ENCODE results near the gene SESTD1. TPM values are rescaled to one million over a fixed set of nuclear protein-coding genes. Genes with fewer than 3 reads are reported as not detected.

SESTD1 gene
- total and polyA plus RNA-seq, 2 of the 13 experiments (the other 11 are each of a cell fraction or from before 2014, with no cell fraction given) = 74.4 to 101 TPM

GRCh38 chr2:179107737-179108136, 156.9 kb downstream of the SESTD1 start (continued):
- no peak for TF ChIP-seq HES4 (CRISPR knock-in tag; IDR thresholded peaks at IDR 0.05; ENCODE audit: borderline replicate concordance)

GRCh38 chr2:179106676-179107428, 157.8 kb downstream of the SESTD1 start:
- CTCF ChIA-PET (ENCODE audit: low intra/inter-chr PET ratio, low total read pairs) = no interaction called here
- H3K36me3 ChIP-seq (replicated peaks in 1 of 2; ENCODE audit: control insufficient read depth in 1 of 2, insufficient read depth in 2 of 2, low read length in 2 of 2) = peaks cover 7 to 22% of the 10 kb centered on the region in 2 experiments; a peak in 4 of 5 replicates
- in situ Hi-C loops (cut with HindIII; ENCODE audit: extremely low pct_ligation_motif_present, low pct_unique_long_range_greater_than_20kb) = no loop called here
- H3K9ac ChIP-seq (ENCODE audit: insufficient read depth, low read depth, low read length) = no peak overlapping the region
- no peaks in the 10 kb centered on the region for H4K20me1 ChIP-seq (ENCODE audit: insufficient read depth, low read length)
- no peak overlapping the region for H2AFZ ChIP-seq (ENCODE audit: low read length)
- DNase-seq (ENCODE audit: low spot score) = peak; percentile 83
- no peak for FAIRE-seq
- no peaks in the 10 kb centered on the region for H3K27me3 ChIP-seq (ENCODE audit: control insufficient read depth in 1 of 2, insufficient read depth in 2 of 2, low read length in 2 of 2)
- intact Hi-C loops (cut with micrococcal nuclease; ENCODE audit: unreplicated experiment) = no loop called here
- no peaks in the 10 kb centered on the region for H3K9me3 ChIP-seq (ENCODE audit: low read length)
- ATAC-seq = peak; percentile 61
- 53% methylated on average over 3 of the region's 3 CpGs for WGBS (ENCODE audit: low lambda C conversion rate)
- peaks cover 24% of the 10 kb centered on the region for H3K4me1 ChIP-seq (ENCODE audit: insufficient read depth, low read length)
- POLR2A ChIA-PET = no interaction called here
- no peaks in the 10 kb centered on the region for H3K79me2 ChIP-seq (ENCODE audit: insufficient read depth, low read length)
- BruUV-seq (replicated peaks) = no TSS peak
- no peak overlapping the region for H3K4me3 ChIP-seq (replicated peaks in 1 of 3; ENCODE audit: insufficient read depth in 1 of 3, low read depth in 2 of 3, low read length in 3 of 3)
- no peak overlapping the region for H3K4me2 ChIP-seq (ENCODE audit: low read depth, low read length)
- no peak overlapping the region for H3K27ac ChIP-seq (ENCODE audit: extremely low read length, insufficient read depth, low read length)
- peak; percentile 52; the same call in 1 of the 2 replicates for TF ChIP-seq SAP130 (CRISPR knock-in tag; IDR thresholded peaks at IDR 0.05; ENCODE audit: low read depth)
- no peak for TF ChIP-seq ZNF407 (CRISPR knock-in tag; IDR thresholded peaks at IDR 0.05; ENCODE audit: not compliant biosample characterization)
- TF ChIP-seq, protein P1, sequence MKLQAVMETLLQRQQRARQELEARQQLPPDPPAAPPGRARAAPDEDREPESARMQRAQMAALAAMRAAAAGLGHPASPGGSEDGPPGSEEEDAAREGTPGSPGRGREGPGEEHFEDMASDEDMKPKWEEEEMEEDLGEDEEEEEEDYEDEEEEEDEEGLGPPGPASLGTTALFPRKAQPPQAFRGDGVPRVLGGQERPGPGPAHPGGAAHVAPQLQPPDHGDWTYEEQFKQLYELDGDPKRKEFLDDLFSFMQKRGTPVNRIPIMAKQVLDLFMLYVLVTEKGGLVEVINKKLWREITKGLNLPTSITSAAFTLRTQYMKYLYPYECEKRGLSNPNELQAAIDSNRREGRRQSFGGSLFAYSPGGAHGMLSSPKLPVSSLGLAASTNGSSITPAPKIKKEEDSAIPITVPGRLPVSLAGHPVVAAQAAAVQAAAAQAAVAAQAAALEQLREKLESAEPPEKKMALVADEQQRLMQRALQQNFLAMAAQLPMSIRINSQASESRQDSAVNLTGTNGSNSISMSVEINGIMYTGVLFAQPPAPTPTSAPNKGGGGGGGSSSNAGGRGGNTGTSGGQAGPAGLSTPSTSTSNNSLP (IDR thresholded peaks at IDR 0.05; ENCODE audit: low read depth, low read length) = 0 out of 2 replicates have a peak, but pooled peaks have one; percentile 9
- TF ChIP-seq JUNB (CRISPR knock-in tag; IDR thresholded peaks at IDR 0.05; ENCODE audit: borderline replicate concordance) = peak; percentile 38; the same call in 1 of the 2 replicates
- TF ChIP-seq DMAP1 (CRISPR knock-in tag; IDR thresholded peaks at IDR 0.05) = no peak
- peak; percentile 58 for TF ChIP-seq CREB1 (IDR thresholded peaks at IDR 0.05)
- peak; percentile 50; the same call in 1 of the 2 replicates for TF ChIP-seq CREB1 (CRISPR knock-in tag; IDR thresholded peaks at IDR 0.05)
- TF ChIP-seq FOSL2 (CRISPR knock-in tag; IDR thresholded peaks at IDR 0.05) = peak; percentile 96
- TF ChIP-seq SOX13 (IDR thresholded peaks at IDR 0.05) = no peak; the same call in 1 of the 2 replicates
- TF ChIP-seq SOX13 (CRISPR knock-in tag; conservative IDR thresholded peaks at IDR 0.05 in 1 of 2, IDR thresholded peaks at IDR 0.05 in 1 of 2) = peak in 1 of 2 experiments; percentile 87; a peak in 2 of 4 replicates
- peak; percentile 42; the same call in 1 of the 2 replicates for TF ChIP-seq GATAD2A (CRISPR knock-in tag; IDR thresholded peaks at IDR 0.05)
- TF ChIP-seq KLF13 (CRISPR knock-in tag; IDR thresholded peaks at IDR 0.05) = no peak

Data from HepG2 (cell line).